Cerebellar nuclear complex (tissue), 1 donor: ENCODE measurements around the gene STARD6.
"Not testable (repeated sequence)": the region's sequence is repeated elsewhere in the genome, so short reads cannot be mapped to it uniquely, and the experiment has no call there.

Source experiments
- DNase-seq, 2 experiments: peaks; one replicate each; lab custom pipeline; 2025; lab: John Stamatoyannopoulos, UW

Gene STARD6

GRCh38 chr18:54338230-54338629 lies 19.4 kb downstream of the STARD6 start:
- no peak for DNase-seq

- no peak for DNase-seq
These were observed 22.0 kb downstream of the STARD6 start for GRCh38 chr18:54335638-54336173.

- DNase-seq = no peak
These were observed 26.7 kb downstream of the STARD6 start for GRCh38 chr18:54330768-54331548.

GRCh38 chr18:54329787-54330186 lies 27.9 kb downstream of the STARD6 start:
- DNase-seq = no peak

- no peak for DNase-seq
These were observed 29.8 kb downstream of the STARD6 start for GRCh38 chr18:54327818-54328217.

- DNase-seq = no peak
These were observed 33.7 kb downstream of the STARD6 start for GRCh38 chr18:54323970-54324369.

- no peak for DNase-seq
These were observed 34.1 kb downstream of the STARD6 start for GRCh38 chr18:54323561-54323960.

- DNase-seq = no peak
These were observed 41.4 kb downstream of the STARD6 start for GRCh38 chr18:54316071-54316820.

- not testable (repeated sequence) for DNase-seq
These were observed 48.1 kb downstream of the STARD6 start for GRCh38 chr18:54309564-54309963.

GRCh38 chr18:54303408-54303807 lies 54.2 kb downstream of the STARD6 start:
- DNase-seq = no peak

- DNase-seq = not testable (repeated sequence)
These were observed 58.7 kb downstream of the STARD6 start for GRCh38 chr18:54298991-54299390.

- DNase-seq = no peak
These were observed 61.6 kb downstream of the STARD6 start for GRCh38 chr18:54296062-54296461.

GRCh38 chr18:54294274-54294673 lies 63.4 kb downstream of the STARD6 start:
- no peak for DNase-seq

GRCh38 chr18:54284981-54285785 lies 72.5 kb downstream of the STARD6 start:
- DNase-seq = no peak

GRCh38 chr18:54284535-54284934 lies 73.1 kb downstream of the STARD6 start:
- DNase-seq = no peak

GRCh38 chr18:54280220-54280569 lies 77.5 kb downstream of the STARD6 start:
- DNase-seq = no peak

GRCh38 chr18:54279477-54280219 lies 78.0 kb downstream of the STARD6 start:
- no peak for DNase-seq

GRCh38 chr18:54278615-54279014 lies 79.0 kb downstream of the STARD6 start:
- DNase-seq = no peak

GRCh38 chr18:54277899-54278298 lies 79.8 kb downstream of the STARD6 start:
- DNase-seq = no peak
